Spleen (tissue), 11 donors: Measurements from ENCODE around the gene CCL28. TPM values are rescaled to one million over a fixed set of nuclear protein-coding genes. Genes with fewer than 3 reads are reported as not detected.

Experiments used
- DNase-seq: peaks from one replicate; pipeline ENCODE4 v3.0.0-alpha.2; 2020
- H3K27ac ChIP-seq, 8 donors: fragments of 200-600 bp; sonication (generic) in 7 of 8; 1 replicate in 4 of 8; 2 replicates in 4 of 8; pipeline versions ENCODE4 v1.5.0 to v1.8.0; 2016 to 2021; ENCODE audit warnings: inconsistent platforms in 4 of 8, mild to moderate bottlenecking in 4 of 8, moderate library complexity in 1 of 8
- H3K27me3 ChIP-seq, 7 donors: fragments of 200-600 bp; sonication (generic) in 6 of 7; replicated peaks in 1 of 7; 1 replicate in 4 of 7; 2 replicates in 3 of 7; pipeline versions ENCODE4 v1.5.0 to v1.8.0; 2016 to 2021; ENCODE audit warnings: inconsistent platforms in 3 of 7, mild to moderate bottlenecking in 1 of 7
- H3K36me3 ChIP-seq, 6 donors: fragments of 200-600 bp; sonication (generic) in 5 of 6; 1 replicate in 4 of 6; 2 replicates in 2 of 6; pipeline versions ENCODE4 v1.5.0 to v1.8.0; 2016 to 2021; ENCODE audit warnings: inconsistent platforms in 2 of 6
- H3K4me1 ChIP-seq, 6 donors: fragments of 200-600 bp; sonication (generic) in 5 of 6; 1 replicate in 3 of 6; 2 replicates in 3 of 6; pipeline versions ENCODE4 v1.5.0 to v1.8.0; 2016 to 2021; ENCODE audit warnings: inconsistent platforms in 3 of 6
- H3K4me3 ChIP-seq, 8 donors: fragments of 200-600 bp; sonication (generic) in 7 of 8; 1 replicate in 4 of 8; 2 replicates in 4 of 8; pipeline versions ENCODE4 v1.5.0 to v1.8.0; 2016 to 2021; ENCODE audit warnings: inconsistent platforms in 4 of 8, mild to moderate bottlenecking in 4 of 8, moderate library complexity in 2 of 8
- H3K9me3 ChIP-seq, 8 donors: fragments of 200-600 bp; sonication (generic) in 7 of 8; 1 replicate in 4 of 8; 2 replicates in 4 of 8; pipeline versions ENCODE4 v1.5.0 to v1.8.0; 2016 to 2021; ENCODE audit warnings: inconsistent platforms in 4 of 8
- POLR2A ChIP-seq, 3 donors: fragments of 450-650 bp; IDR thresholded peaks; one replicate each; pipeline ENCODE4 v1.5.1; 2017; ENCODE audit warnings: antibody characterized with exemption in 3 of 3, mild to moderate bottlenecking in 1 of 3
- POLR2AphosphoS5 ChIP-seq, 3 donors: sonication (generic); formaldehyde crosslinking; IDR thresholded peaks; one replicate each; pipeline ENCODE4 v1.5.1; 2017; ENCODE audit warnings: antibody characterized with exemption in 3 of 3
- WGBS, 5 donors: extraction: QIAGEN DNeasy Blood & Tissue Kit in 3 of 5; methylation state at CpG; one replicate each; pipeline versions ENCODE4 v1.1.5 to v1.1.7; 2013 to 2018; 5-methylcytosine and 5-hydroxymethylcytosine counted together
- intact Hi-C: fragments of 100-400 bp; cut with DNase I; formaldehyde crosslinking; loops from one replicate; pipeline ENCODE4 v1.15.0; 2023; ENCODE audit warnings: low total_unique reads
- polyA plus RNA-seq, 3 donors: library from polyadenylated mRNA; stranded (reverse); fragments of 200-250 nt; gene quantifications; one replicate each; pipeline ENCODE4 v1.2.1, GENCODE V29; 2013
- total RNA-seq, 7 donors: library from RNA; depleted of rRNA in 3 of 7; stranded (reverse); fragments of >200 nt in 3 of 7; fragmentation: NEBNext Ultra II Directional in 4 of 7; extraction: Animal tissue kit (Norgen Biotek cat#: 25700) in 4 of 7; gene quantifications; one replicate each; pipeline versions ENCODE4 v1.1.0 to v1.2.1, GENCODE V29; 2016 to 2021
- TF ChIP-seq, protein P1 (sequence below), 11 experiments: fragments of 200-600 bp in 7 of 11; fragments of 450-650 bp in 4 of 11; sonication (generic) in 4 of 11; IDR thresholded peaks in 8 of 11; conservative IDR thresholded peaks in 3 of 11; 1 replicate in 7 of 11; 2 replicates in 4 of 11; pipeline versions ENCODE4 v1.4.0 to v1.8.0; 2016 to 2021; ENCODE audit warnings: antibody characterized with exemption in 11 of 11, inconsistent platforms in 4 of 11, mild to moderate bottlenecking in 1 of 11
- donor health status: healthy with polysubstance abuse.
- donor health status: DM: no; HTN: no; CAD: no; lungs with moderate emphysema.
- donor health status: DM: no; HTN: no; CAD: no.
- donor health status: Bipolar disorder and iron deficiency.
- donor health status: healthy.
- donor health status: DM: no; HTN: no; CAD: no.
- donor health status: DM: yes; HTN: yes; CAD: no.

CCL28 gene
- total and polyA plus RNA-seq, 10 donors, result 3.7 to 17.1 (median 11.6) TPM

DNA sequence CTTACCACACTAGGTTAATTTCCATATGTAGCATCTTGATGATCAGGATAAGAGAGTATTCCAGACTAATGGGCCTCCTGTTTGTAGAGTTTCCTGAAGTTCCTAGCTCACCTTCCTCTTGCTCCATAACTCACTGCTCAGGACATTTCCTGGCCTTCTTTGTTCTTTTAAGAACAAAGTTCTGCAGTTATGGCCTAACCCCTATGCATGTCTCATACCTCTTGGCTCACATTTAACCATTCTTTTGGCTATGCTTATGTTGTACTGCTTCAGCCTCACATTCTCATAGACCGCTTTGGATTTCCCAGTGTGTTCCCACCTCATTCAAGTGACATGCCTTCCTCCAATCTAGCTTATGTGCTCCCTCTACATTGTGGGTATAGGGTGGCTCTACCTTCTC lies 58.5 kb downstream of the CCL28 start:
- Histone ChIP-seq H3K27me3 (no peaks in the 10 kb centered on the region), H3K4me3 (no peak overlapping the region), H3K27ac (no peak overlapping the region), H3K36me3 (no peaks in the 10 kb centered on the region), H3K9me3 (peaks cover 0 to 1% (median 0%) of the 10 kb centered on the region in 8 donors), H3K4me1 (no peaks in the 10 kb centered on the region)
- WGBS, 5 donors, result 91 to 100% (median 94%) methylated on average over 1 of the region's 1 CpG
- TF ChIP-seq POLR2A (IDR thresholded peaks at IDR 0.05), result no peak
- no peak for TF ChIP-seq POLR2AphosphoS5 (IDR thresholded peaks at IDR 0.05)
- TF ChIP-seq, protein P1, sequence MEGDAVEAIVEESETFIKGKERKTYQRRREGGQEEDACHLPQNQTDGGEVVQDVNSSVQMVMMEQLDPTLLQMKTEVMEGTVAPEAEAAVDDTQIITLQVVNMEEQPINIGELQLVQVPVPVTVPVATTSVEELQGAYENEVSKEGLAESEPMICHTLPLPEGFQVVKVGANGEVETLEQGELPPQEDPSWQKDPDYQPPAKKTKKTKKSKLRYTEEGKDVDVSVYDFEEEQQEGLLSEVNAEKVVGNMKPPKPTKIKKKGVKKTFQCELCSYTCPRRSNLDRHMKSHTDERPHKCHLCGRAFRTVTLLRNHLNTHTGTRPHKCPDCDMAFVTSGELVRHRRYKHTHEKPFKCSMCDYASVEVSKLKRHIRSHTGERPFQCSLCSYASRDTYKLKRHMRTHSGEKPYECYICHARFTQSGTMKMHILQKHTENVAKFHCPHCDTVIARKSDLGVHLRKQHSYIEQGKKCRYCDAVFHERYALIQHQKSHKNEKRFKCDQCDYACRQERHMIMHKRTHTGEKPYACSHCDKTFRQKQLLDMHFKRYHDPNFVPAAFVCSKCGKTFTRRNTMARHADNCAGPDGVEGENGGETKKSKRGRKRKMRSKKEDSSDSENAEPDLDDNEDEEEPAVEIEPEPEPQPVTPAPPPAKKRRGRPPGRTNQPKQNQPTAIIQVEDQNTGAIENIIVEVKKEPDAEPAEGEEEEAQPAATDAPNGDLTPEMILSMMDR (IDR thresholded peaks at IDR 0.05 in 8 of 11, conservative IDR thresholded peaks at IDR 0.05 in 3 of 11), result no peak
- no peak for DNase-seq
- intact Hi-C loops, result no loop called here

DNA sequence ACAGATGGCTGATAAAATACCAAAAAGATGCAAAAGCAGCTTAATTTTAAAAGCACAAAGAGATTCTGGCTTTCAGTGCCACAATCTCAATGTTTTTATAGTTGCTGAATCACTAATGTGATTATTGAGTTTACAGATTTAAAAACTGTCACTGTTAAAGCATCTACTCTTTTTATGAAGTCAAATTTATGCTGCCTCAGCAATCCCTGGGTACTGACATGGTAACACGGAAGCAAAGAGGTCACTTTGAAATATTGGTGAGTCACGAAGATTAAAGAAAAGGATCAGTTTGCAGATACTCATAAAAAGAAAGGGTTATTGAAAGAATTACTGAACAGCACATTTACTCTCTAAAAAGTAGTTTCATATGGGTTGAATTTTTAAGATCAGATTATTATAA lies 59.3 kb downstream of the CCL28 start:
- H3K4me3 ChIP-seq, result no peak overlapping the region
- no peaks in the 10 kb centered on the region for H3K9me3 ChIP-seq
- H3K27ac ChIP-seq, result no peak overlapping the region
- intact Hi-C loops, result no loop called here
- TF ChIP-seq POLR2AphosphoS5 (IDR thresholded peaks at IDR 0.05) (no peak), POLR2A (IDR thresholded peaks at IDR 0.05) (no peak)
- TF ChIP-seq, protein P1 (IDR thresholded peaks at IDR 0.05 in 8 of 11, conservative IDR thresholded peaks at IDR 0.05 in 3 of 11), result no peak
- H3K4me1 ChIP-seq, result no peaks in the 10 kb centered on the region
- no peaks in the 10 kb centered on the region for H3K27me3 ChIP-seq
- no peak for DNase-seq
- 71 to 91% (median 72%) methylated on average over 2 of the region's 2 CpGs for WGBS, 5 donors
- H3K36me3 ChIP-seq, result no peaks in the 10 kb centered on the region

DNA sequence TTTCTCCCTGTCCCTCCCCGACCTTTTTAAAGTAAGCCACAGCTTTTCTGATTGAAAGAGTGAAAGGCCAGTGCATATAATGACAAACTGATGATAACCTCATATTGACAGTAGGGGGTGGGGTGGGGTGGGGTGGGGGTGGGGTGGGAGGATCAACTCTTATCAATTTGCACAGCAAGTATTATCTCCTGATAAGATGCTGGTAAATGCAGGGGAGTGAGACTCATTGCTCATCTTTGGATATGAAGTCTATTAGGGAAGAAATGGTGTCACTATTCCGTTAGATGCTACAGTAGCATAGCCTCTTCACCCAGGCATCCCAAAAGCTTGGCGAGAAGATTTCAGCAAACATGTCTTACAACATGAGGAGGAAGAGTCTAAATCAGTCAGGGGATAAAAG lies 60.1 kb downstream of the CCL28 start:
- no peak overlapping the region for H3K27ac ChIP-seq
- no peaks in the 10 kb centered on the region for H3K4me1 ChIP-seq
- 75 to 88% (median 83%) methylated on average over 3 of the region's 3 CpGs for whole genome bisulfite sequencing, 5 donors
- no peak for DNase-seq
- intact Hi-C loops, result no loop called here
- no peak overlapping the region for H3K4me3 ChIP-seq
- H3K36me3 ChIP-seq, result no peaks in the 10 kb centered on the region
- no peaks in the 10 kb centered on the region for H3K27me3 ChIP-seq
- TF ChIP-seq, protein P1 (IDR thresholded peaks at IDR 0.05 in 8 of 11, conservative IDR thresholded peaks at IDR 0.05 in 3 of 11), result no peak
- no peak for TF ChIP-seq POLR2AphosphoS5 (IDR thresholded peaks at IDR 0.05)
- no peak for TF ChIP-seq POLR2A (IDR thresholded peaks at IDR 0.05)
- no peaks in the 10 kb centered on the region for H3K9me3 ChIP-seq

DNA sequence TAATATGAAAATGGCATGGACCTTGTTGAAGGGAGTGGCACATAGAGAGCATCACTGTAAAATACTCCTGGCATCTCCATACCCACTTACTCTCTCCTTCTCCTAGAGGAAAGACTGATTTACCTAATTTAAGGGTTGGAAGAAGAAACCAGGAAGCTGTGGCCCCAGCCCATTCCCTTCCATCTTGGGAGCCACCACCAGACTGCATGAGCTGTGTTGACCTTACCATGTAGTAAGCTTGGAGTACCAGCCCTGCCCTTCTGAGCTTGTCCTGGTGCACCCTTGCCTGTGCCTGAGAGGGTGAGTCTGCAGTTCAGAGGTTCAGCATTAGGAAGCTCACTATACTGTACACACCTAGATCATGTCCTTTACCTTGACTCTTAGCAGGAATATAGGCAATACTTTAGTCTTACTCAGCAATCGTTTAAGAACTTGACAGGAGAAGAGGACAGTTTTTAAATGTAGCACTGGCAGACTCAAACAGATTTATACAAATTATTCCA lies 63.3 kb downstream of the CCL28 start:
- Histone ChIP-seq H3K27me3 (no peaks in the 10 kb centered on the region), H3K4me3 (no peak overlapping the region), H3K9me3 (peaks cover 0 to 14% (median 2%) of the 10 kb centered on the region in 8 donors), H3K36me3 (no peaks in the 10 kb centered on the region), H3K27ac (no peak overlapping the region), H3K4me1 (no peaks in the 10 kb centered on the region)
- no peak for DNase-seq
- intact Hi-C loops, result no loop called here
- TF ChIP-seq POLR2A (IDR thresholded peaks at IDR 0.05), result no peak
- TF ChIP-seq POLR2AphosphoS5 (IDR thresholded peaks at IDR 0.05), result no peak
- TF ChIP-seq, protein P1 (IDR thresholded peaks at IDR 0.05 in 8 of 11, conservative IDR thresholded peaks at IDR 0.05 in 3 of 11), result no peak
- WGBS, 5 donors, result 87 to 100% (median 88%) methylated on average over 1 of the region's 1 CpG
